Neural cell (in vitro differentiated cells): ENCODE results near the gene NSF. TPM values are rescaled to one million over a fixed set of nuclear protein-coding genes. Genes with fewer than 3 reads are reported as not detected.

ENCODE experiments used
- H2AFZ ChIP-seq: fragments of 200-600, 300-800 bp; sonication (generic), shearing (Covaris generic); 2 replicates; pipeline ENCODE4 v1.6.0; 2014; ENCODE audit warnings: low read depth, mild to moderate bottlenecking, antibody characterized with exemption, low read length, moderate library complexity
- H3F3A ChIP-seq: fragments of 200-600 bp; shearing (Covaris generic); 2 replicates; pipeline ENCODE4 v1.6.1; 2016; ENCODE audit warnings: mild to moderate bottlenecking, moderate library complexity, mixed read lengths, antibody characterized with exemption, low read length; ENCODE audit not compliant: insufficient read depth, poor library complexity, severe bottlenecking
- H3K27ac ChIP-seq: fragments of 200-600, 300-800 bp; sonication (generic), shearing (Covaris generic); 2 replicates; pipeline ENCODE4 v1.5.1; 2014; ENCODE audit warnings: mild to moderate bottlenecking, low read length, moderate library complexity
- H3K27me3 ChIP-seq: fragments of 300-800, 200-600 bp; sonication (generic), shearing (Covaris generic); 2 replicates; pipeline ENCODE4 v1.6.0; 2014; ENCODE audit warnings: mild to moderate bottlenecking, low read depth, low read length, moderate library complexity; ENCODE audit not compliant: insufficient read depth
- H3K36me3 ChIP-seq: fragments of 300-800, 200-600 bp; sonication (generic), shearing (Covaris generic); 2 replicates; pipeline ENCODE4 v1.5.1; 2014; ENCODE audit warnings: mild to moderate bottlenecking, antibody characterized with exemption, low read length, moderate library complexity; ENCODE audit not compliant: insufficient read depth
- H3K4me2 ChIP-seq: fragments of 300-800, 200-600 bp; sonication (generic), shearing (Covaris generic); 2 replicates; pipeline ENCODE4 v1.6.0; 2014; ENCODE audit warnings: mild to moderate bottlenecking, low read length
- H3K4me3 ChIP-seq: fragments of 300-800, 200-600 bp; sonication (generic), shearing (Covaris generic); 2 replicates; pipeline ENCODE4 v1.5.1; 2014; ENCODE audit warnings: mild to moderate bottlenecking, low read length, moderate library complexity
- H3K79me2 ChIP-seq: fragments of 200-600 bp; shearing (Covaris generic); replicated peaks from 2 replicates; pipeline ENCODE4 v1.6.0; 2014; ENCODE audit warnings: mild to moderate bottlenecking, low read length, moderate library complexity; ENCODE audit not compliant: insufficient read depth
- H3K9ac ChIP-seq: fragments of 300-800, 200-600 bp; sonication (generic), shearing (Covaris generic); 2 replicates; pipeline ENCODE4 v1.6.1; 2016; ENCODE audit warnings: mild to moderate bottlenecking, low read length, mixed read lengths
- H3K9me2 ChIP-seq: fragments of 200-600 bp; shearing (Covaris generic); 2 replicates; pipeline ENCODE4 v1.6.1; 2016; ENCODE audit warnings: mild to moderate bottlenecking, low read length, mixed read lengths; ENCODE audit not compliant: insufficient read depth
- H3K9me3 ChIP-seq: fragments of 200-600, 300-800 bp; sonication (generic), shearing (Covaris generic); 2 replicates; pipeline ENCODE4 v1.6.1; 2016; ENCODE audit warnings: mild to moderate bottlenecking, mixed run types, low read length, moderate library complexity, mixed read lengths
- H4K20me1 ChIP-seq: fragments of 200-600 bp; shearing (Covaris generic); 2 replicates; pipeline ENCODE4 v1.6.1; 2016; ENCODE audit warnings: mild to moderate bottlenecking, mixed run types; ENCODE audit not compliant: insufficient read depth
- EP300 ChIP-seq: fragments of 450-650 bp; conservative IDR thresholded peaks from 2 replicates; pipeline ENCODE4 v1.6.1; 2014; ENCODE audit warnings: antibody characterized with exemption, mild to moderate bottlenecking, moderate library complexity; ENCODE audit not compliant: poor library complexity, severe bottlenecking
- EZH2 ChIP-seq: fragments of 200-600, 300-800 bp; shearing (Covaris generic), sonication (generic); IDR thresholded peaks from 2 replicates; pipeline ENCODE4 v1.6.1; 2014; ENCODE audit warnings: antibody characterized with exemption, low read length, borderline replicate concordance, mild to moderate bottlenecking; ENCODE audit not compliant: insufficient read depth, poor library complexity, severe bottlenecking
- MXI1 ChIP-seq: fragments of 450-650 bp; conservative IDR thresholded peaks from 2 replicates; pipeline ENCODE4 v1.6.1; 2014; ENCODE audit warnings: antibody characterized with exemption, mild to moderate bottlenecking; ENCODE audit not compliant: poor library complexity, severe bottlenecking
- POLR2AphosphoS5 ChIP-seq: IDR thresholded peaks from 2 replicates; pipeline ENCODE4 v1.6.1; 2012
- RAD21 ChIP-seq: fragments of 450-650 bp; conservative IDR thresholded peaks from 2 replicates; pipeline ENCODE4 v1.6.1; 2014; ENCODE audit warnings: antibody characterized with exemption, mild to moderate bottlenecking, moderate library complexity
- SMC3 ChIP-seq: fragments of 450-650 bp; conservative IDR thresholded peaks from 2 replicates; pipeline ENCODE4 v1.6.1; 2014; ENCODE audit warnings: antibody characterized with exemption, mild to moderate bottlenecking, moderate library complexity; ENCODE audit not compliant: poor library complexity
- TAF1 ChIP-seq: IDR thresholded peaks from 2 replicates; pipeline ENCODE4 v1.6.1; 2012; ENCODE audit warnings: low read depth
- polyA plus RNA-seq: library from polyadenylated mRNA; depleted of rRNA; stranded (reverse); fragments of >200 nt; gene quantifications from 2 replicates; pipeline ENCODE4 v1.2.3, GENCODE V29; 2014
- TF ChIP-seq, protein P1 (sequence below): IDR thresholded peaks from 2 replicates; pipeline ENCODE4 v1.6.1; 2012; ENCODE audit warnings: borderline replicate concordance
- TF ChIP-seq, protein P2 (sequence below): fragments of 450-650 bp; IDR thresholded peaks from 2 replicates; pipeline ENCODE4 v1.5.1; 2014; ENCODE audit warnings: antibody characterized with exemption, mild to moderate bottlenecking, moderate library complexity; ENCODE audit not compliant: poor library complexity, severe bottlenecking

NSF gene
- polyA plus RNA-seq, 1 donor from 2014 or later: 98.6 TPM

GRCh38 chr17:46790216-46790615 is 199.7 kb downstream of the NSF start:
- H3K36me3 ChIP-seq: no peaks in the 10 kb centered on the region
- H3K9me3 ChIP-seq: no peaks in the 10 kb centered on the region
- H3K79me2 ChIP-seq: no peaks in the 10 kb centered on the region
- no peaks in the 10 kb centered on the region for H3K27me3 ChIP-seq
- H2AFZ ChIP-seq: no peak overlapping the region
- H3K9me2 ChIP-seq: no peaks in the 10 kb centered on the region
- H3F3A ChIP-seq: no peaks in the 10 kb centered on the region
- no peak for TF ChIP-seq POLR2AphosphoS5
- TF ChIP-seq, protein P1, sequence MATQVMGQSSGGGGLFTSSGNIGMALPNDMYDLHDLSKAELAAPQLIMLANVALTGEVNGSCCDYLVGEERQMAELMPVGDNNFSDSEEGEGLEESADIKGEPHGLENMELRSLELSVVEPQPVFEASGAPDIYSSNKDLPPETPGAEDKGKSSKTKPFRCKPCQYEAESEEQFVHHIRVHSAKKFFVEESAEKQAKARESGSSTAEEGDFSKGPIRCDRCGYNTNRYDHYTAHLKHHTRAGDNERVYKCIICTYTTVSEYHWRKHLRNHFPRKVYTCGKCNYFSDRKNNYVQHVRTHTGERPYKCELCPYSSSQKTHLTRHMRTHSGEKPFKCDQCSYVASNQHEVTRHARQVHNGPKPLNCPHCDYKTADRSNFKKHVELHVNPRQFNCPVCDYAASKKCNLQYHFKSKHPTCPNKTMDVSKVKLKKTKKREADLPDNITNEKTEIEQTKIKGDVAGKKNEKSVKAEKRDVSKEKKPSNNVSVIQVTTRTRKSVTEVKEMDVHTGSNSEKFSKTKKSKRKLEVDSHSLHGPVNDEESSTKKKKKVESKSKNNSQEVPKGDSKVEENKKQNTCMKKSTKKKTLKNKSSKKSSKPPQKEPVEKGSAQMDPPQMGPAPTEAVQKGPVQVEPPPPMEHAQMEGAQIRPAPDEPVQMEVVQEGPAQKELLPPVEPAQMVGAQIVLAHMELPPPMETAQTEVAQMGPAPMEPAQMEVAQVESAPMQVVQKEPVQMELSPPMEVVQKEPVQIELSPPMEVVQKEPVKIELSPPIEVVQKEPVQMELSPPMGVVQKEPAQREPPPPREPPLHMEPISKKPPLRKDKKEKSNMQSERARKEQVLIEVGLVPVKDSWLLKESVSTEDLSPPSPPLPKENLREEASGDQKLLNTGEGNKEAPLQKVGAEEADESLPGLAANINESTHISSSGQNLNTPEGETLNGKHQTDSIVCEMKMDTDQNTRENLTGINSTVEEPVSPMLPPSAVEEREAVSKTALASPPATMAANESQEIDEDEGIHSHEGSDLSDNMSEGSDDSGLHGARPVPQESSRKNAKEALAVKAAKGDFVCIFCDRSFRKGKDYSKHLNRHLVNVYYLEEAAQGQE: no peak
- TF ChIP-seq, protein P2, sequence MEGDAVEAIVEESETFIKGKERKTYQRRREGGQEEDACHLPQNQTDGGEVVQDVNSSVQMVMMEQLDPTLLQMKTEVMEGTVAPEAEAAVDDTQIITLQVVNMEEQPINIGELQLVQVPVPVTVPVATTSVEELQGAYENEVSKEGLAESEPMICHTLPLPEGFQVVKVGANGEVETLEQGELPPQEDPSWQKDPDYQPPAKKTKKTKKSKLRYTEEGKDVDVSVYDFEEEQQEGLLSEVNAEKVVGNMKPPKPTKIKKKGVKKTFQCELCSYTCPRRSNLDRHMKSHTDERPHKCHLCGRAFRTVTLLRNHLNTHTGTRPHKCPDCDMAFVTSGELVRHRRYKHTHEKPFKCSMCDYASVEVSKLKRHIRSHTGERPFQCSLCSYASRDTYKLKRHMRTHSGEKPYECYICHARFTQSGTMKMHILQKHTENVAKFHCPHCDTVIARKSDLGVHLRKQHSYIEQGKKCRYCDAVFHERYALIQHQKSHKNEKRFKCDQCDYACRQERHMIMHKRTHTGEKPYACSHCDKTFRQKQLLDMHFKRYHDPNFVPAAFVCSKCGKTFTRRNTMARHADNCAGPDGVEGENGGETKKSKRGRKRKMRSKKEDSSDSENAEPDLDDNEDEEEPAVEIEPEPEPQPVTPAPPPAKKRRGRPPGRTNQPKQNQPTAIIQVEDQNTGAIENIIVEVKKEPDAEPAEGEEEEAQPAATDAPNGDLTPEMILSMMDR: no peak
- no peak for TF ChIP-seq RAD21
- TF ChIP-seq EZH2: no peak
- no peak for TF ChIP-seq TAF1
- TF ChIP-seq MXI1: no peak
- TF ChIP-seq SMC3: no peak
- H4K20me1 ChIP-seq: no peaks in the 10 kb centered on the region
- no peak overlapping the region for H3K9ac ChIP-seq
- H3K27ac ChIP-seq: no peak overlapping the region
- no peak overlapping the region for H3K4me3 ChIP-seq
- no peak overlapping the region for H3K4me2 ChIP-seq

- H3K9me3 ChIP-seq: no peaks in the 10 kb centered on the region
- H2AFZ ChIP-seq: no peak overlapping the region
- no peak overlapping the region for H3K9ac ChIP-seq
- no peak overlapping the region for H3K4me3 ChIP-seq
- H3K4me2 ChIP-seq: no peak overlapping the region
- no peaks in the 10 kb centered on the region for H3K36me3 ChIP-seq
- TF ChIP-seq EZH2: no peak
- TF ChIP-seq POLR2AphosphoS5: no peak
- no peak for TF ChIP-seq SMC3
- TF ChIP-seq EP300: no peak
- no peak for TF ChIP-seq TAF1
- no peak for TF ChIP-seq MXI1
- no peak for TF ChIP-seq RAD21
- TF ChIP-seq, protein P1: no peak
- TF ChIP-seq, protein P2: no peak
- no peaks in the 10 kb centered on the region for H3K79me2 ChIP-seq
- no peak overlapping the region for H3K27ac ChIP-seq
- H3K27me3 ChIP-seq: no peaks in the 10 kb centered on the region
- no peaks in the 10 kb centered on the region for H3F3A ChIP-seq
- no peaks in the 10 kb centered on the region for H4K20me1 ChIP-seq
- H3K9me2 ChIP-seq: no peaks in the 10 kb centered on the region
Observed at GRCh38 chr17:46791531-46791930, 201.1 kb downstream of the NSF start.
